Right lobe of liver (tissue), 6 donors: ENCODE results near the gene ZBTB45. TPM values are rescaled to one million over a fixed set of nuclear protein-coding genes. Genes with fewer than 3 reads are reported as not detected.

Source experiments
- ATAC-seq, 4 donors: fragments of 200-7000 bp; cut with Tn5 transposase; one replicate each; pipeline ENCODE4 v1.9.1; 2020; ENCODE audit warnings: mild to moderate bottlenecking in 4 of 4, moderate library complexity in 4 of 4
- DNase-seq, 3 donors: peaks; one replicate each; pipeline ENCODE4 v3.0.0-alpha.2; 2020
- H3K27ac ChIP-seq, 3 donors: fragments of 200-600 bp; one replicate each; pipeline ENCODE4 v1.8.0; 2022
- H3K27me3 ChIP-seq, 2 donors: fragments of 200-600 bp; one replicate each; pipeline ENCODE4 v1.8.0; 2022
- H3K36me3 ChIP-seq, 4 donors: fragments of 200-600 bp; sonication (generic) in 1 of 4; one replicate each; pipeline versions ENCODE4 v1.5.1 to v1.8.0; 2017 to 2022; ENCODE audit warnings: control low read depth in 1 of 4
- H3K4me1 ChIP-seq, 4 donors: fragments of 200-600 bp; sonication (generic) in 1 of 4; one replicate each; pipeline versions ENCODE4 v1.5.1 to v1.8.0; 2017 to 2022; ENCODE audit warnings: control low read depth in 1 of 4
- H3K4me3 ChIP-seq, 3 donors: fragments of 200-600 bp; one replicate each; pipeline ENCODE4 v1.8.0; 2022
- H3K9me3 ChIP-seq, 4 donors: fragments of 200-600 bp; sonication (generic) in 1 of 4; one replicate each; pipeline versions ENCODE4 v1.5.1 to v1.8.0; 2017 to 2022; ENCODE audit warnings: control low read depth in 1 of 4
- POLR2A ChIP-seq: fragments of 450-650 bp; IDR thresholded peaks from one replicate; pipeline ENCODE4 v1.6.1; 2017; ENCODE audit warnings: antibody characterized with exemption, mild to moderate bottlenecking
- WGBS: methylation state at CpG from one replicate; pipeline ENCODE4 v1.1.6; 2018; ENCODE audit warnings: low coverage, low lambda C conversion rate; ENCODE audit not compliant: insufficient coverage; ENCODE audit errors: missing lambda C conversion rate; 5-methylcytosine and 5-hydroxymethylcytosine counted together
- intact Hi-C, 2 donors: fragments of 100-400 bp; cut with DNase I; formaldehyde crosslinking; loops; one replicate each; pipeline versions ENCODE4 v1.11.2 to v1.14.1; 2022
- total RNA-seq, 6 experiments: library from RNA; depleted of rRNA in 2 of 6; stranded (reverse); fragments of >200 nt in 2 of 6; fragmentation: NEBNext Ultra II Directional in 3 of 6; extraction: Animal tissue kit (Norgen Biotek cat#: 25700) in 3 of 6; gene quantifications; one replicate each; pipeline versions ENCODE4 v1.1.0 to v1.2.4, GENCODE V29; 2016 to 2023
- TF ChIP-seq, protein P1 (sequence below), 4 donors: fragments of 200-600 bp in 3 of 4; fragments of 450-650 bp in 1 of 4; IDR thresholded peaks; one replicate each; pipeline versions ENCODE4 v1.5.1 to v1.8.0; 2016 to 2022; ENCODE audit warnings: antibody characterized with exemption in 4 of 4, mild to moderate bottlenecking in 2 of 4
- donor health status: DM: no; HTN: yes; CAD: no.
- donor health status: DM: no; HTN: no; CAD: no.
- donor health status: DM: no; HTN: no; CAD: no.
- donor health status: DM: no; HTN: yes; CAD: no.
- donor health status: DM: no; HTN: yes; CAD: no.

ZBTB45 gene
- total RNA-seq, 6 experiments from 2014 or later, result 3.5 to 4.8 (median 4.3) TPM

DNA sequence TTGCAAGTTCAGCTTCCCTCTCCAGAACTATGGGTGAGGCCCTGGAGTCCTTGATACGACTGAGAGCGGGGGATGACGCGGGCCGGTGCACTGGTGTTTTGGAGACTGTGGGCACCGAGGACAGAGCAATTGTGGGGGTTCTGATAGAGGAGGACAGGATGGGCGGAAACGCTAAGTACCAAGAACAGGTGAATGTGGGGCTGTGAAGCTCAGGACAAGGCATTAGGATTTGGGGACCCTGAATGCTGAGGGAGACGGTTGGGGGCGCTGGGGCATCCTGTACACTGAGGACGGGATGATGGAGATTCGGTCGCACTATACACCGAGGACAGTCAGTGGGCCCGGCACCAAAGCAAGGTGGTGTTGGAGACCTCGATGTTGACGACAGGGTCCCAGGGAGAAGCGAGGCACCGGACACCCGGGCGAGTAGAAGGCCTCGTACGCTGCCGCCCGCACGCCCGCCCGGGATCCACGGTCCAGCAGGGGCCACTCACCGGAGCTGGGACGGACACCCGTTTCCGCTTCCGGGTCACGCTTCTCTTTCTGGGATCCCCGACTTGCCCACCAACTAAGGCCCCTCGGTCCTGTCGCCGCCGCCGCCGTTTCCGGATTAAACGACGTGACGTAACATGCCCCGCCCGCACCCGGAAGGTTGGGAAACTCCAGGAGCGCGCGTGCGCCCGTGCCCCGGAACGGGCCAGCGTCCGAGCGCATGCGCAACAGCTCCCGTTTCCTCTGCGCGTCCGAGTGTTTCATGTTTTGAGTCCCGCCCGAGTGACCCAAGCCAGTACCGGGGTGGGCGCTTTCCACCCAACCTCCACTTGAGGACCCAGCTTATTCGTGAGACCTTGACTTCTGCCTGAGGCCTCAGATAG, 35.1 kb upstream of the ZBTB45 start, which contains the start of gene CHMP2A:
Gene CHMP2A (minus strand): TSS at position 612 of the 875 bp plus-strand sequence. CDS start 893 bp downstream, outside the sequence.
- peak; percentile 99 for DNase-seq
- intact Hi-C loops, result no loop called here
- TF ChIP-seq, protein P1, sequence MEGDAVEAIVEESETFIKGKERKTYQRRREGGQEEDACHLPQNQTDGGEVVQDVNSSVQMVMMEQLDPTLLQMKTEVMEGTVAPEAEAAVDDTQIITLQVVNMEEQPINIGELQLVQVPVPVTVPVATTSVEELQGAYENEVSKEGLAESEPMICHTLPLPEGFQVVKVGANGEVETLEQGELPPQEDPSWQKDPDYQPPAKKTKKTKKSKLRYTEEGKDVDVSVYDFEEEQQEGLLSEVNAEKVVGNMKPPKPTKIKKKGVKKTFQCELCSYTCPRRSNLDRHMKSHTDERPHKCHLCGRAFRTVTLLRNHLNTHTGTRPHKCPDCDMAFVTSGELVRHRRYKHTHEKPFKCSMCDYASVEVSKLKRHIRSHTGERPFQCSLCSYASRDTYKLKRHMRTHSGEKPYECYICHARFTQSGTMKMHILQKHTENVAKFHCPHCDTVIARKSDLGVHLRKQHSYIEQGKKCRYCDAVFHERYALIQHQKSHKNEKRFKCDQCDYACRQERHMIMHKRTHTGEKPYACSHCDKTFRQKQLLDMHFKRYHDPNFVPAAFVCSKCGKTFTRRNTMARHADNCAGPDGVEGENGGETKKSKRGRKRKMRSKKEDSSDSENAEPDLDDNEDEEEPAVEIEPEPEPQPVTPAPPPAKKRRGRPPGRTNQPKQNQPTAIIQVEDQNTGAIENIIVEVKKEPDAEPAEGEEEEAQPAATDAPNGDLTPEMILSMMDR (IDR thresholded peaks at IDR 0.05), result no peak
- peak; percentile 64 for TF ChIP-seq POLR2A
- peaks cover 0 to 24% (median 6%) of the 10 kb centered on the region in 4 donors for H3K4me1 ChIP-seq
- peak within 1 kb of the TSS; percentile 76 to 90 (median 83) for H3K27ac ChIP-seq
- H3K9me3 ChIP-seq, result no peaks in the 10 kb centered on the region
- peak; percentile 48 to 61 (median 54) for ATAC-seq
- 1% methylated on average over 23 of the region's 69 CpGs for WGBS
- H3K36me3 ChIP-seq, result peaks cover 0 to 47% (median 19%) of the 10 kb centered on the region in 4 donors
- no peaks in the 10 kb centered on the region for H3K27me3 ChIP-seq
- peak within 1 kb of the TSS; percentile 37 to 90 (median 89) for H3K4me3 ChIP-seq

DNA sequence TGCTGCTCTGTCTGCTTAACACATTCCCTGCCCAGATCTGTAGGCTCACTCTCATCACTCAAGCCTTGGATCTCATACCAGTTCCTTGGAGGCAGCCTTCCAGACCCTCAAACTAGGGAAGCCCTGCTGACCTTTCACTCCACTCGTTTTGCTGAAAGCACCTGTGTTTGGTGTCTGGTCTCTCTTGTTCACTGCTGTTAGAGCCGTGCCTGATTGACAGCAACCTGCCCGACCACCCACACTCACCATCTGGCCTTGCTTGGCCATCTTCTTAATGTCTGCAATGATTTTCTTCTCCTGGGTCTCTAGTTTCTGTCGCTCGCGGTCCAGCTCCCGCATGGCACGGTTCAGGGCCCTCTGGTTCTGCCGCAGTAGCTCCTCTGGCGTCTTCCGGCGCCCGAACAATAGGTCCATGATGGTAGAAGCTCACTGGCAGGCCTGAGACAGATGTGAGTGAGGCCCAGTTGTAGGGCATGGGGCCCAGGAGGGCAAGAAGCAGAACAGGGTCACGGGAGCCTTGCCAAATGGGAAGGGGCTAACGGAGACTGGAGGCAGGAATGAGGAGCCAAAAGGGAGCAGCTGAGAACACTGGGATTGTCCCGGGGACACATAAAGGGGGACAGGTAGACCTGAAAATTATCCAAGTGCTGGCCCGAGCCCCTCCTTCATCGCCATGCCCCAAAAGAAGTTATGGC, 34.3 kb upstream of the ZBTB45 start:
- no peak for DNase-seq
- peak overlapping the region; percentile 76 to 90 (median 83) for H3K27ac ChIP-seq
- WGBS, result 47% methylated on average over 14 of the region's 18 CpGs

DNA sequence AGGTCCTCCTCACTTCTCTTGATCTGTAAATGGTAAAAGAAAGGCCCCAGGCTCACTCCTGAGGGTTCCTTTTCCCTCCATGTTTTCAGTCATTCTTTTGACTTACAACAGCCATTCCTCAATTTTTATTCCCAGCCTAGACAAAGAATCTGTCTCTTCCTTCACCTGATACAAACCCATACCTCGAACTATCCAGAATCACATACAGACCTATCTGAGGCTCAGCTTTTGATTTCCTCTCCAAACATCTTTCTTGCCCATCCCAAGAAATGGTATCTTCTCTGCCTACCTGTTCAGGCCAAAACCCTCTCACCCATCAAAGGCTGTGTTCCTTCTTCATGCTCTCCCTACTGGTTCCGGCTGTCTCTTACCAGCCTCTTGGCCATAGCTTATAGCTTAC, 33.0 kb upstream of the ZBTB45 start:
- Histone ChIP-seq H3K36me3 (peaks cover 17 to 68% (median 37%) of the 10 kb centered on the region in 4 donors), H3K4me3 (no peak overlapping the region), H3K27me3 (no peaks in the 10 kb centered on the region), H3K9me3 (no peaks in the 10 kb centered on the region), H3K4me1 (peaks cover 0 to 22% (median 6%) of the 10 kb centered on the region in 4 donors), H3K27ac (no peak overlapping the region)
- intact Hi-C loops, result no loop called here
- DNase-seq, result no peak
- 88% methylated on average over 2 of the region's 2 CpGs for WGBS
- TF ChIP-seq, protein P1 (IDR thresholded peaks at IDR 0.05), result no peak
- TF ChIP-seq POLR2A, result no peak
- no peak for ATAC-seq

More for the DNA sequence above, 34.3 kb upstream of the ZBTB45 start:
- Histone ChIP-seq H3K4me1 (peaks cover 0 to 22% (median 6%) of the 10 kb centered on the region in 4 donors), H3K27me3 (no peaks in the 10 kb centered on the region), H3K4me3 (peak overlapping the region; percentile 37 to 90 (median 89)), H3K9me3 (no peaks in the 10 kb centered on the region), H3K36me3 (peaks cover 8 to 55% (median 25%) of the 10 kb centered on the region in 4 donors)
- TF ChIP-seq POLR2A, result no peak
- TF ChIP-seq, protein P1 (IDR thresholded peaks at IDR 0.05), result no peak
- ATAC-seq, result no peak
- intact Hi-C loops, result no loop called here

DNA sequence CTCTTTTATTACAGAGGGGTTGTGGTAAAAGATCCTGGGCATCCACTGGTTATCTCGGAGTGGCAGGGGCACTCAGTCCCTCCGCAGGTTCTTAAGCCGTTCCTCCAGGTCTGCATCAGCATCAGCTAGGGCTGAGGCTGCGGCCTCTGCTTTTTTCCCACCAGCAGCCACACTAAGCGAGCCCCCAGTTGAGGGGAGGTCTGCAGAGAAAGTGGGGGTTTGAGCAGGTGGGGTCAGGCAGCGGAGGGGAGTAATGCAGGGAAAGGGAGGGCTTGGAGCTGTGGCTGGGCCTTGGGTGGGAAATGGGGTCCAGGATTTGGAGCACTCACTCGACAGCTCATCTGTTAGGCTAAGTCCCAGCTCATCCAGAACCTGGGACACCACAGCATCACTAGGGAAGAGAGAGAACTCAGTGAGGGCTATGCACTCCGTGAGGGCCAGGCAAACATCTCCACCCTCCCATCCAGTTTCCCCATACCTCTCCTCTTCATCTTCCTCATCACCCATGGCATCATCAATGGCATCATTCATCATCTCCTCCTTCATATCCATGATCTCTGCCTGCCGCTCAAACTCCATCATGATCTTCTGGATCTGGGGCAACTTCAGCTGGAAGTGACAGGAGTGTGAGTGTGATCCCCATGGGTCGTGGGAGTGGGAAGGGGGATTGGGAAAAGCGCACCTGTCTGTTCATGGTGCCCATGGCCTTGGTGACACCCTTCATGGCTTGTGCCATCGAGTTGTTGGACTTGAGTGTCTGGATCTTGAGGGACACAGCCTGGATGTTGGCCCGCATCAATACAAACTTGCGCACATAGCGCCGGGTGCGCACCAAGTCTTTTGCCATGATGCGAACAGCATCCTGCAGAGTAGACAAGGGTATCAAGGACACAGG, 32.2 kb upstream of the ZBTB45 start:
- 82% methylated on average over 8 of the region's 18 CpGs for WGBS
- DNase-seq (no peak), ATAC-seq (no peak)
- Histone ChIP-seq H3K36me3 (peaks cover 17 to 71% (median 41%) of the 10 kb centered on the region in 4 donors), H3K4me3 (no peak overlapping the region), H3K9me3 (no peaks in the 10 kb centered on the region), H3K27me3 (no peaks in the 10 kb centered on the region), H3K27ac (no peak overlapping the region), H3K4me1 (peaks cover 0 to 17% (median 6%) of the 10 kb centered on the region in 4 donors)
- no peak for TF ChIP-seq POLR2A
- TF ChIP-seq, protein P1 (IDR thresholded peaks at IDR 0.05), result no peak
- intact Hi-C loops, result no loop called here
